ENCODE measurements around the gene MCM6.

DNA sequence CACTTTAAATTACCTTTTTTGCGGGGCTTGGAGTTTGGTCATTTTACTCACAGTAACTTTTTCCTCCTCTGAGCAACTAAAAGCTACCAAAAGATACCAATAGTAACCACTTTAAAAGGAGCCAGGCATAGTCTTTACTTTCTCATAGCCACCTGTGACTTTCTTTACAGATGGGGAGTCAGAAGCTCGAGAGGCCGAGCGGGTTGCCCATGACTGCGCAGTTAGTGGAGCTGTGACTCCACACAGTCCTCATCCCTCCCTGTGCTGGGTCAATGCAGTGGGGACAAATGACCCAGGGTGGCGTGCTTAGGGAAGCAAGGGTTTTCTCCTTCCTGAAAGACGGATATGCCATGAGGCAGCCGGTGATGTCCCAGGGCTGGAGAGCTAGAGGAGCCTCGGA, 51.1 kb downstream of the MCM6 start:
- TF ChIP-seq, protein P1, sequence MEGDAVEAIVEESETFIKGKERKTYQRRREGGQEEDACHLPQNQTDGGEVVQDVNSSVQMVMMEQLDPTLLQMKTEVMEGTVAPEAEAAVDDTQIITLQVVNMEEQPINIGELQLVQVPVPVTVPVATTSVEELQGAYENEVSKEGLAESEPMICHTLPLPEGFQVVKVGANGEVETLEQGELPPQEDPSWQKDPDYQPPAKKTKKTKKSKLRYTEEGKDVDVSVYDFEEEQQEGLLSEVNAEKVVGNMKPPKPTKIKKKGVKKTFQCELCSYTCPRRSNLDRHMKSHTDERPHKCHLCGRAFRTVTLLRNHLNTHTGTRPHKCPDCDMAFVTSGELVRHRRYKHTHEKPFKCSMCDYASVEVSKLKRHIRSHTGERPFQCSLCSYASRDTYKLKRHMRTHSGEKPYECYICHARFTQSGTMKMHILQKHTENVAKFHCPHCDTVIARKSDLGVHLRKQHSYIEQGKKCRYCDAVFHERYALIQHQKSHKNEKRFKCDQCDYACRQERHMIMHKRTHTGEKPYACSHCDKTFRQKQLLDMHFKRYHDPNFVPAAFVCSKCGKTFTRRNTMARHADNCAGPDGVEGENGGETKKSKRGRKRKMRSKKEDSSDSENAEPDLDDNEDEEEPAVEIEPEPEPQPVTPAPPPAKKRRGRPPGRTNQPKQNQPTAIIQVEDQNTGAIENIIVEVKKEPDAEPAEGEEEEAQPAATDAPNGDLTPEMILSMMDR (IDR thresholded peaks at IDR 0.05) = no peak
- TF ChIP-seq RFX5 (IDR thresholded peaks at IDR 0.05; ENCODE audit: low read length) (no peak), SIN3A (IDR thresholded peaks at IDR 0.05; ENCODE audit: borderline replicate concordance, low read depth, low read length) (no peak)
